MG63 (cell line): ENCODE measurements around the gene TLE3. TPM values are rescaled to one million over a fixed set of nuclear protein-coding genes. Genes with fewer than 3 reads are reported as not detected.

ENCODE experiments used
- DNase-seq: peaks from one replicate; pipeline ENCODE4 v3.0.0-alpha.2; 2020
- H3K27me3 ChIP-seq: fragments of 250-450 bp; sonication (Bioruptor Pico); 2 replicates; pipeline ENCODE4 v1.5.1; 2020; ENCODE audit warnings: mild to moderate bottlenecking, moderate library complexity
- H3K36me3 ChIP-seq: fragments of 250-450 bp; sonication (Bioruptor Pico); 2 replicates; pipeline ENCODE4 v1.5.1; 2020; ENCODE audit warnings: mild to moderate bottlenecking, moderate library complexity
- H3K4me3 ChIP-seq: fragments of 250-450 bp; sonication (Bioruptor Pico); 2 replicates; pipeline ENCODE4 v1.5.1; 2020; ENCODE audit warnings: mild to moderate bottlenecking, moderate library complexity
- H3K9me3 ChIP-seq: fragments of 250-450 bp; sonication (Bioruptor Pico); 2 replicates; pipeline ENCODE4 v1.5.1; 2020; ENCODE audit warnings: mild to moderate bottlenecking, moderate library complexity
- total RNA-seq: library from RNA; depleted of rRNA; stranded (reverse); fragments of >200 nt; shearing (Covaris generic); gene quantifications from 2 replicates; pipeline ENCODE4 v1.2.3, GENCODE V29; 2014; ENCODE audit warnings: low replicate concordance

Gene TLE3
- total RNA-seq, 1 experiment from 2014 or later: 42.9 TPM

DNA sequence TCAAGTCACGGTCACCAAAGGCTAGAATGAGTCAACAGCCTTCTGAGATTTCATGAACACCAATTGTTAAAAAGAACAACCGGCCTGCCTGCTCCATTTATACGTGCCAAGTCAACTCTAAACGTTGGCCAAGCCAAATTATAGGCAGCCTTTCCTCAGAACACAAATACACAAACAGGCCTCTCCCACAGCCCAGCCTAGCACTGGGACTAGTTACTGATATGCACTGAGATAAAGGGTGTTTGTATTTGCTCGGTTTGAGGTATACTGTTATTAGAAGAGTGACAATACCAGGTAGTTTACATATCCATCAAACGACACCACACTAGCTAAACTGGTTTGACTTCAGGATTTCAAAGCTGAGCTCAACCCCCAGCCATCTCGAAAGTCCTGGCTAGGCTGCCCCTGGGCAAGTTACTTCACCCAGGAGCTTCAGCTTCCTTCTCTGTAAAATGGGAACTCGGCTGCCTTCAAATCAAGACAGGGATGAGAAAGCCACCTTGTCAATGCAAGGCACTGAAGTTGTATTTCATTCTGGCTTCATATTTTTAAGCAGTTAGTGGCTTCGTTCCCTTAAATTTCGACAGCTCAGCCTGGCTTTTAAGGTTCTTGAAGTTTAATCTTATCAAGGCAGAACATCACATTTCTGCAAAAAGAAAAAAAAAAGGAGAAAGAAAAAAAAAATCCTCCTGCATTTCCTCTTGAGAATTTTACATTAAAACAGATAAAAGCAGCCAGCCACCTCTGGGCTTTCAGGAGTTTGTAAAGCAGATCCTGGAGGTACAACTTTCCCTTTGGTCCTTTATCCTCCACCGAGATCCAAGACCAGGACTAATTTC is 4.0 kb downstream of the TLE3 start:
- Histone ChIP-seq H3K36me3 (peaks cover 70% of the 10 kb centered on the region), H3K27me3 (no peaks in the 10 kb centered on the region), H3K9me3 (no peaks in the 10 kb centered on the region), H3K4me3 (peak overlapping the region; percentile 71; the same call in 1 of the 2 replicates)
- DNase-seq: peak; percentile 55

GRCh38 chr15:70093070-70093469 is 4.6 kb downstream of the TLE3 start:
- Histone ChIP-seq H3K36me3 (peaks cover 75% of the 10 kb centered on the region), H3K4me3 (no peak overlapping the region)
- DNase-seq: no peak

GRCh38 chr15:70092464-70093027 is 5.2 kb downstream of the TLE3 start:
- H3K4me3 ChIP-seq: no peak overlapping the region
- DNase-seq: peak; percentile 48
- H3K36me3 ChIP-seq: peaks cover 80% of the 10 kb centered on the region
- no peaks in the 10 kb centered on the region for H3K9me3 ChIP-seq
- H3K27me3 ChIP-seq: no peaks in the 10 kb centered on the region

More at GRCh38 chr15:70093070-70093469, 4.6 kb downstream of the TLE3 start:
- no peaks in the 10 kb centered on the region for H3K9me3 ChIP-seq
- H3K27me3 ChIP-seq: no peaks in the 10 kb centered on the region

DNA sequence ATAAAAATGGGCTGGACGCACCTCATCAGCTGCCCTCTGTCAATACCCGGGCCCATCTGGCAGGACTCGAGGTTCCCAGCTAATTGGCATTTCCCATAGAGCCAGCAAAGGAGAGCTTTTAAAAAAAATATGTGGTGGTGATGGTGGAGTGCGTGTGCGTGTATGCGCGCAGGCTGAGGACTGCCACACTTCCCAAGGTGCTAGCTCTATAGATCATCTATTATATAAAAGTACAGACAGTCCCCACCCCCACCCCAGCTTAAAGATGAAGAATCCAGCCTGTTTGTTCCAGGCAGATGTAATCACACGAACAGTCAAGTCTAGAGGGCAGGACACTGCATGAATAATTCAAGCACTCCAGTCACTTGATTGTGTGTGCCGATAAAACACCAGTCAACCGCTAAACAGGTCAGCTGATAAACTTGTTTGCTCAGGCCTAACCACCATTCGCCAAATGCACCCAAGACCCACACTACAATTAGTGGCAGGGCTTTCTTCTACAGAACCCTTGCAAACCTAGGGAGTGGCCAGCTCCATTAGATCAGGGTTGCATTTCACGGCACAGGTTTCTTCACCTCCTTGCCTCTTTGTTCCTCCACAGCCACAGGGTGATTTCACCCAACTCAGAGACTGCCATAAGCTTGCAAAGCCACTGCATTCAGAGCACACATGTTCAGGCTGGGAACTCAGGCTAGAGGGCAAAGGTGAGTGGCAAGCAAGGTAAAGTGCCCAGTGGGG is 5.8 kb downstream of the TLE3 start:
- DNase-seq: no peak
- Histone ChIP-seq H3K36me3 (peaks cover 86% of the 10 kb centered on the region), H3K9me3 (no peaks in the 10 kb centered on the region), H3K27me3 (no peaks in the 10 kb centered on the region), H3K4me3 (no peak overlapping the region)

DNA sequence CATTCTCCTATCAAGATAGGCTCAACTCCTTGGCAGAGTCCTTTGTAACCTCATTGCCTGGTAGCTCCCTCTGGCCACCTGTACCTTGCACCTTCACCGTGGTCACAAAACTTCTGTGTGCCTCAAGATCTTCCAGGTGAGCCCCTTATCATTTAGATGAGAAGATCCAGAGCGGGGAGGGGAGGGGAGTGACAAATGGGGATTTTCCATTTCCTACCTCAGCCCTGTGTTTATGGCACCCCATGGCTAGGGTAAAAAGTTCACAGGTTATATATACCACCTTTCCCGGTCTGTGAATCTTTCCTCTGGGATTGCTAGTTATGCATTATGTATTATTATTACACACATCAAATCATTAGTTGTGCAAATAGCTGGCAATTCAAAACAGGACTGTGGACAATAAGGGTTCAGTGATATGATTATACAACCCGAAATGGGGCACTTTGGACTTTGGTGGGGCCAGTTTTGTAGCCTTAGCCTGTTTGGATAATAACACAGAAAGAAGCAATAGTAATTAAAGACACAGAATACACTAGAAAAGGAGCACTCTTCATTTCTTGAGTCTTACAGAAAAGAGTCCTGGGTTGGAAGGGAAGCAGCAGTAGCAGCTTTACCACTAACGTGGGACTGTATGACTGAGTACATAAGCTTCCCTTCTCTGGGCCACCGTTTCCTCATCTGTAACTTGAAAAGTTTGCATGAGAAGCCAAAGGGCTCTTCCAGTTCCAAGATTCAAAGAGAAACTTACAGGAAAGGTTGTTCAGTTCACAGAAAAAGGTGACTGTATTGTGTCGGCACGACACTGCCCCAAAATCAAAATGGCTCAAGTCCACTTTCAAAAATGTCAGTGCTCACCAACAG is 7.1 kb downstream of the TLE3 start:
- Histone ChIP-seq H3K36me3 (peaks cover 94% of the 10 kb centered on the region), H3K9me3 (no peaks in the 10 kb centered on the region), H3K4me3 (no peak overlapping the region), H3K27me3 (no peaks in the 10 kb centered on the region)
- no peak for DNase-seq

GRCh38 chr15:70089692-70089971 is 8.1 kb downstream of the TLE3 start:
- DNase-seq: no peak
- no peaks in the 10 kb centered on the region for H3K9me3 ChIP-seq
- H3K36me3 ChIP-seq: peaks cover 94% of the 10 kb centered on the region
- H3K4me3 ChIP-seq: no peak overlapping the region
- no peaks in the 10 kb centered on the region for H3K27me3 ChIP-seq

- H3K27me3 ChIP-seq: no peaks in the 10 kb centered on the region
- peaks cover 94% of the 10 kb centered on the region for H3K36me3 ChIP-seq
- H3K4me3 ChIP-seq: no peak overlapping the region
- DNase-seq: no peak
- H3K9me3 ChIP-seq: no peaks in the 10 kb centered on the region
These were observed 8.6 kb downstream of the TLE3 start for GRCh38 chr15:70088887-70089691.

DNA sequence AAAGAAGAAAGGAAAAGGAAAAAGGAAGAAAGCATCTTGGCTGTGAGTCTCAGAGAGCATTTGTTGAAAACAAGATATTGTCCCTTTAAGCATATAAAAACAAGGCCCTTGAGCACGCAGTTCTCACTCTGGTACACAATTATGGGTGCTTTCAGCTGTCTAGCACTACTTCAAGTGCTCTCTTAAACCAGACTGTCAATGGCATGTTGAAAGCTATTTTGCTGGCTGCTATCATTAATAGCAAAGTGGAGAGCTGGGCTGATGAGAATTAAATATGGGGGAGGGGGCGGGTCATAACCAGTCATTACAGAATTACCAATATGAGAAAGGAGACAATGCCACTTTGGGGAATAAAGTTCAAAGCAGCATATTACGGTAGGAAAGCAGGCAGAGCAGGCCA is 9.3 kb downstream of the TLE3 start:
- Histone ChIP-seq H3K36me3 (peaks cover 94% of the 10 kb centered on the region), H3K27me3 (no peaks in the 10 kb centered on the region), H3K9me3 (no peaks in the 10 kb centered on the region), H3K4me3 (no peak overlapping the region)
- DNase-seq: no peak

DNA sequence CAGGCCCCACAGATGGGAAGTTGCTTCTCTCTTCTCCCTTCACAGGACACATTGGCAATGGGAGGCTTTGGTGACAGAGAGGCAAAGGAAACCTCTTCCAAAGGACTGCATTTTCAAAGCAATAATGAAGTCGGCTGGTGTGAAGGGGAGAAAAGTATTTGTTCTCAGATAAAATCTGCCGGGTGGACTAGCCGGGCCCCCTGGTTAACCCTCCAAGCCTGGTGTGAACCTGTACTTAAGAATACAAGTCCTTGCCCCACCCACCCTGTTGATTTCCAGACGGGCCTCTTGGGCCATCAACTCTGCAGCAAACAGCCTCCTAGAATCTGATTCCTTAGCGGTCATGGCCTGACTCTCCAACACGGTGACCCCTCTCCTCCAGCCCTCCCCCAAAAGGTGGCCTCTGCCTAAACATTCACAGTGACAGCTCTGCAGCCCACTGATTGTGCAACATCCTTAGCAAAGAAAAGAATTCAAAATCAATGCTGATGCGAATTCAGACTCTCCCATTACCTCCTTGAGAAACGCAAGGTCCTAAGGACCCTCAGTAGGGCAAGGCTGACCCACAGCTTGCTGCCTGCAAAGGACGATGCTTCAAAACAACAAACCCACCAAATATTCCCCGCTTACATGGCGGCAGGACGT is 9.9 kb downstream of the TLE3 start:
- H3K9me3 ChIP-seq: no peaks in the 10 kb centered on the region
- no peak for DNase-seq
- H3K27me3 ChIP-seq: no peaks in the 10 kb centered on the region
- H3K4me3 ChIP-seq: no peak overlapping the region
- H3K36me3 ChIP-seq: peaks cover 91% of the 10 kb centered on the region

DNA sequence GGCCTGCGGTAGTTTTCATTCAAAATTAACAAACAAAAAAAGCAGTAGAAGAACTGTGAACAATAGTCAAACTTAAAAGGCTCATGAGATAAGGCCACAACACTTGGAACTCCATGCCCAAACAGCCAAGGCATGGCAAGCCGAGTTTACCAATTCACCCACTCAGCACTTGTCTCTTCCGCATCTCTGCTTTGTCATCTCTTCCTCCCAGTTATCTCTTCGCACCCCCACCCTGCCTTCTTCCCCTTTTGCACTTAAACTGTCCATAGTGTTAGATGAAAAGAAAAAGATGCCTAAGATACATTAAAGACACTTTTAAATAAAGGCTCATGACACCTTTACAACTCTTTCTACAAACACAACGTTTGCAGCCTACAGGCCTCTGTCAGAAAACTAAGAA is 11.1 kb downstream of the TLE3 start:
- Histone ChIP-seq H3K36me3 (peaks cover 93% of the 10 kb centered on the region), H3K4me3 (no peak overlapping the region), H3K27me3 (no peaks in the 10 kb centered on the region), H3K9me3 (no peaks in the 10 kb centered on the region)
- no peak for DNase-seq

- no peaks in the 10 kb centered on the region for H3K27me3 ChIP-seq
- no peak for DNase-seq
- no peaks in the 10 kb centered on the region for H3K9me3 ChIP-seq
- peaks cover 95% of the 10 kb centered on the region for H3K36me3 ChIP-seq
- no peak overlapping the region for H3K4me3 ChIP-seq
These were observed 13.3 kb downstream of the TLE3 start for GRCh38 chr15:70084461-70084860.

DNA sequence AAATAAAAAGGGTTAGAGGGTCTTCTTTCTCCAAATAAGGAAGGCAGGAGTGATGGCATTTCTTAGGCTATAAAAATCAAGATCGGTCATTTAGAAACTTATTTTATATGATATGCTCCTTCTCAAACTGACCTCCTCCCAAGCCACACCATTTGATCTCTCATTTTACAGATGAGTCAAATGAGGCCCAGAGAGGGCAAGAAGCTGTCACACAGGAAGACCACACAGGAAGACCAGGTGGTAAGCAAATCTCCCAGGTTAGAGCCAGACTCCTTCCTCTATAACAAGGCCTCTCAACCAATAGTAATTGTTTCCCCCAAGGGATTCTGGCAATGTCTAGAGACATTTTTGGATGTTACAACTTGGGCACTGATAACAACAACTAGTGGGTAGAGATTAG is 13.8 kb downstream of the TLE3 start:
- DNase-seq: no peak
- Histone ChIP-seq H3K4me3 (no peak overlapping the region), H3K9me3 (no peaks in the 10 kb centered on the region), H3K27me3 (no peaks in the 10 kb centered on the region), H3K36me3 (peaks cover 95% of the 10 kb centered on the region)

- Histone ChIP-seq H3K9me3 (no peaks in the 10 kb centered on the region), H3K4me3 (no peak overlapping the region), H3K27me3 (no peaks in the 10 kb centered on the region), H3K36me3 (peaks cover 94% of the 10 kb centered on the region)
- no peak for DNase-seq
These were observed 14.3 kb downstream of the TLE3 start for GRCh38 chr15:70083418-70083817.

DNA sequence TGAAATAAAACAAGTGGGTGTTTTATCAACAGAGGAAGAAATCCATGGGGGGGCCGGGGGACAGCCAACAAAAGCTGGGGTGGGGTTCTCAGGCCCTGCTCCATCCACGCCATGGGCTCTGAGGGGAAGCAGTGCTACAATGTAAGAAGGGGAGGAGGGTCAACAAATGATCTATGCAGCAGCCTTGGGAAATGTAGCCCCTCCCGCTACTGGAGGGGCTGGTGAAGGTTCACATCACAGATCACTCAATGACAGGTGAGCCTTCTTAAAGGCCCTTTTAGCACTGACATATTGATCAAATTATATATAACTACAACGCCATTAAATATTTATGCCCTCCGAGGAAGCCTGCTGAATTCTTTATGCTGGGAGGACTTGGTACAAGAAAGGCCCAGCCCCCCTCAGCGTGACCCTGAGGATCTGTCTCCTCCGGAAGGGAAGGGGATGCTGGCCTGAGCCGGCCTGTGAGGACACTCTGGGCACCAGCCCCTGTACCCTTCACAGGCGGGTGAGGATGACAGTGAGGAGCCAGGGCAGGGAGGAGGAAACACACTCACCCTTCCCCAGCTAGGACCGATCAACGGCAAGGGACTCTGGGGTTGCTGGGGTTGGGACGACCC is 15.3 kb downstream of the TLE3 start:
- Histone ChIP-seq H3K9me3 (no peaks in the 10 kb centered on the region), H3K36me3 (peaks cover 94% of the 10 kb centered on the region), H3K27me3 (no peaks in the 10 kb centered on the region), H3K4me3 (no peak overlapping the region)
- no peak for DNase-seq

DNA sequence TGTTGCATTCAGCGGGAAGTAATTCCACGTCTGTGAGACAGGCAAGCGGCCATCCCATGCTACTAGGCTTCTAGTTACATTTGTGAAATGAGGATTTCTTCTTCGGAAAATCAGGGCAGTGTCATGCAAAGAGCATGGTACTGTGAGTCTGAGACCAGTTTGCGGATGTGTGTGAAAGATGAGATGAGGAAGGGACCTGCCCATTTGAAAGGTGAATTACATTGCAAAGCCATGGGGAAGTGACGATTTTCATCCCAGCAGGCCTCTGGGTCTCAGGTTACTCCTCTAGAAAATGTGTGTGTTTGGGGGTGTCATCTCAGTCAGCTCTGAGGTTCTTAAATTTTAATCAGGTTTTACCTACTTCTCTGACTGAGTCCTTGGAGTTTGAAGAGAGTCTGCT is 16.1 kb downstream of the TLE3 start:
- Histone ChIP-seq H3K36me3 (peaks cover 88% of the 10 kb centered on the region), H3K4me3 (no peak overlapping the region), H3K27me3 (no peaks in the 10 kb centered on the region), H3K9me3 (no peaks in the 10 kb centered on the region)
- no peak for DNase-seq
